ENCODE results near the gene NRAS.

Gene NRAS

DNA sequence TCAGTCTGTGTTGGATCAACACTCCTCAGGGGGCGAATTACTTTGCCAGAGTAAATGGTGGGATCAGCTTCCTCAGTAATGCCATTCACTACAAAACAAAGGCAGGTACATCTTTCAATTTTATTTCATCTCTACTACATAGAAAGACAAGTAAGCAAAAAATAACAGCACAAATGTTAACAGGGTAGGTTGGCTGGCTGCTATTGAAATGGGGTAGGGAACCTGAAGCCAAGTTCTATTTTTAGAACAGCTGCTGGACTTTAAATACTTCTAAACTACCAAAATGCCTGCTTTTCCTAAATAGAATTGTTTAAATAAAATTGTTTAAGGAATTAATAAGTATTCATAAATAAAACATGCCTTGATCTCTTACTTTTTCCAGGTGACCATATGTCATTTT lies 7.3 kb upstream of the NRAS start:
- TF ChIP-seq, protein P1, sequence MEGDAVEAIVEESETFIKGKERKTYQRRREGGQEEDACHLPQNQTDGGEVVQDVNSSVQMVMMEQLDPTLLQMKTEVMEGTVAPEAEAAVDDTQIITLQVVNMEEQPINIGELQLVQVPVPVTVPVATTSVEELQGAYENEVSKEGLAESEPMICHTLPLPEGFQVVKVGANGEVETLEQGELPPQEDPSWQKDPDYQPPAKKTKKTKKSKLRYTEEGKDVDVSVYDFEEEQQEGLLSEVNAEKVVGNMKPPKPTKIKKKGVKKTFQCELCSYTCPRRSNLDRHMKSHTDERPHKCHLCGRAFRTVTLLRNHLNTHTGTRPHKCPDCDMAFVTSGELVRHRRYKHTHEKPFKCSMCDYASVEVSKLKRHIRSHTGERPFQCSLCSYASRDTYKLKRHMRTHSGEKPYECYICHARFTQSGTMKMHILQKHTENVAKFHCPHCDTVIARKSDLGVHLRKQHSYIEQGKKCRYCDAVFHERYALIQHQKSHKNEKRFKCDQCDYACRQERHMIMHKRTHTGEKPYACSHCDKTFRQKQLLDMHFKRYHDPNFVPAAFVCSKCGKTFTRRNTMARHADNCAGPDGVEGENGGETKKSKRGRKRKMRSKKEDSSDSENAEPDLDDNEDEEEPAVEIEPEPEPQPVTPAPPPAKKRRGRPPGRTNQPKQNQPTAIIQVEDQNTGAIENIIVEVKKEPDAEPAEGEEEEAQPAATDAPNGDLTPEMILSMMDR (IDR thresholded peaks at IDR 0.05): no peak
- no peaks in the 10 kb centered on the region for H3K27me3 ChIP-seq
- no peaks in the 10 kb centered on the region for H3K9me3 ChIP-seq
- H3K36me3 ChIP-seq: peaks cover 86 to 99% (median 98%) of the 10 kb centered on the region in 3 donors
- intact Hi-C loops (cut with DNase I; ENCODE audit: low total_unique reads): loop anchor here (5.0 kb wide), 1 partner anchor 978 kb away; no protein-coding TSS in a partner anchor
- DNase-seq: no peak
- H3K27ac ChIP-seq: no peak overlapping the region
- no peak overlapping the region for H3K4me3 ChIP-seq
- H3K4me1 ChIP-seq: peaks cover 0 to 12% (median 0%) of the 10 kb centered on the region in 4 donors

DNA sequence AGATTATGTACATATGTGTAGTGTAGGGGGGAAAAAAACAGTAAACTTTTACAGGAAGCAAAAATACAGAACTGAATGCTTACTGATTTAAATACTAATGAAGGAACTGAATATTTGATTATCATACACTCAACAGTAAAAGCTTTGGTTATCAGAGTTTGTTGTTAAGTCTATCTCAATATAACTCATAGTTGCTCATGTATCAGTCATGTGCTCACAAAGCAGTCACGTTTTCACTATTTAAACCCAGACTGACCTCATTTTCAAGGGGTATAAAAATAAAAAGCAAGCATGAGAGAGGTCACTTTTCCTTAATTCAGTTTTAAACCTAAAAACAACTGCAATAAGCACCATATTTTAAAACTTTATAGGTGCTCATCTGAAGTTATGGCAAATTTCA lies 6.9 kb upstream of the NRAS start:
- no peak overlapping the region for H3K27ac ChIP-seq
- DNase-seq: no peak
- no peaks in the 10 kb centered on the region for H3K27me3 ChIP-seq
- H3K36me3 ChIP-seq: peaks cover 86 to 99% (median 99%) of the 10 kb centered on the region in 3 donors
- H3K4me1 ChIP-seq: peaks cover 0 to 12% (median 0%) of the 10 kb centered on the region in 4 donors
- H3K9me3 ChIP-seq: no peaks in the 10 kb centered on the region
- intact Hi-C loops (cut with DNase I; ENCODE audit: low total_unique reads): loop anchor here (5.0 kb wide), 1 partner anchor 979 kb away; no protein-coding TSS in a partner anchor
- TF ChIP-seq, protein P1 (IDR thresholded peaks at IDR 0.05): no peak
- H3K4me3 ChIP-seq: no peak overlapping the region

DNA sequence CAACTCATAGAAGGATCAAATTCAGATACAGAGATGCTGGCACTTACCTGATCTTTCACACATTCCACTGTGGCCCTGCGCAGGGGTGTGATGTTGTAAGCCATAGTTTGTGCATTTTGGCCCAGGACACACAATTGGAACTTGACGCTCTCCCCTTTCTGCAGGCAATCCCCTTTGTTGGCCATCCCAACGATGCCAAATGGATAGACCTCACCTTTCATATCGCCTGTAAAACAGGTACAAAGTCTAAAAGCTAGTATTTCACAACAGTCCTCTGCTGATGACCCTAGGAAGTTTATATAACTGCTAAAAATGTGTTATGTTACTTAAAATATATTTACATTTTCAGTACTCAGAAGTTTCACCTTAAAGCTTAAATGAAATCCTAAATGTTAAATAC lies 3.9 kb upstream of the NRAS start:
- H3K4me3 ChIP-seq: no peak overlapping the region
- peaks cover 71 to 81% (median 80%) of the 10 kb centered on the region in 3 donors for H3K36me3 ChIP-seq
- no peaks in the 10 kb centered on the region for H3K27me3 ChIP-seq
- H3K27ac ChIP-seq: no peak overlapping the region
- no peaks in the 10 kb centered on the region for H3K9me3 ChIP-seq
- TF ChIP-seq, protein P1 (IDR thresholded peaks at IDR 0.05): no peak
- H3K4me1 ChIP-seq: peaks cover 0 to 23% (median 1%) of the 10 kb centered on the region in 4 donors
- intact Hi-C loops (cut with DNase I; ENCODE audit: low total_unique reads): loop anchor here (5.0 kb wide), 1 partner anchor 982 kb away; no protein-coding TSS in a partner anchor
- DNase-seq: no peak

DNA sequence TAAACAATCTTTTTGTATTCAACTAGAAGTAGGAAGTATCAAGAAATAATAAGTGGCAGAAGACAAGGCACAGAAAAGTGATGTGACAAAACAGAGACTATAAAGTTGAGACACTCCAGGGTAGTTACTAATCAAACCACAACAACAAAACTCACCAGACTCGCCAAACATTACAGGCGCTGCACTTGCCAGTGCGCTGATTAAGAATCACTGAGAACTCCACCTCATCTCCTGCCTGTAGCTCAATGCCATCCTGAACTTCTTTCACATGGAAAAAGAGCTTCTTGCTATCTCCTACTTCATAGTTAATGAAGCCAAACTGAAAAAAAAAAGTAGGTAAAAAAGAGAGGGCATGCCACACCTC lies 2.8 kb upstream of the NRAS start:
- Histone ChIP-seq H3K36me3 (peaks cover 68 to 70% (median 70%) of the 10 kb centered on the region in 3 donors), H3K4me1 (peaks cover 0 to 31% (median 6%) of the 10 kb centered on the region in 4 donors), H3K4me3 (no peak overlapping the region), H3K27me3 (no peaks in the 10 kb centered on the region), H3K27ac (no peak overlapping the region), H3K9me3 (no peaks in the 10 kb centered on the region)
- intact Hi-C loops (cut with DNase I; ENCODE audit: low total_unique reads): no loop called here
- TF ChIP-seq, protein P1 (IDR thresholded peaks at IDR 0.05): no peak
- DNase-seq: no peak

DNA sequence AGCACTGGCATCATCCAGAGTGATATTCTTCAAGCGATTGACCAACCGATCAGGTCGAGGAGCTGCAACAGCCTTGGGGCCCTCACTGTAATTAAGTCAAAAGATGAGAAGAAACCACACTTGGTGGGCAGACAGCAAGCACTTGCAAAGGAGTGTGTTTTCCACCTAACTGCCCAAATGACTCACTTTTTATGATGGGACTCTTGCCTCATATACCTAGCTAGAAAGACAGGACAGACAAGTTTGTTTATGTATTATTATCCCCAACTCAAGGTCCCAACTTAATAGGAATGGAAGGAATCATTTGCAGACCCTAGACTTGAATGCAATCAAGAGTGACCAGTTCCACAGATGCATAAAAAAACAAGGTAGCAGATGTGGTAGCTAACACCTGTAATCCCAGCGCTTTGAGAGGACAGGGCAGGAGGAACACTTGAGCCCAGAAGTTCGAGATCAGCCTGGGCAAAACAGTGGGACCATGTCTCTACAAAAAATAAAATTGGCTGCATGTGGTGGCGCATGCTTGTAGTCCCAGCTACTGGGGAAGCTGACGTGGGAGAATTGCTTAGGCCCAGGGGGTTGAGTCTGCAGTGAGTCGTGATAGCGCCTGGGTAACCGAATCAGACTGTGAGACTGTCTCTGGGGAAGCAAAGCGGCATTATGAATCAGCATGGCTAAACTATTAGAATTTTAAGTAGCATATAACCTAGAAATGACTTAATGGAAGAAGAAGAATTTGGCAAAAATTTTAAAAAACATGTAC lies 2.3 kb upstream of the NRAS start:
- no peak overlapping the region for H3K27ac ChIP-seq
- H3K4me3 ChIP-seq: no peak overlapping the region
- DNase-seq: no peak
- peaks cover 0 to 31% (median 6%) of the 10 kb centered on the region in 4 donors for H3K4me1 ChIP-seq
- no peaks in the 10 kb centered on the region for H3K27me3 ChIP-seq
- TF ChIP-seq, protein P1 (IDR thresholded peaks at IDR 0.05): no peak
- intact Hi-C loops (cut with DNase I; ENCODE audit: low total_unique reads): no loop called here
- H3K36me3 ChIP-seq: peaks cover 64 to 67% (median 64%) of the 10 kb centered on the region in 3 donors
- H3K9me3 ChIP-seq: no peaks in the 10 kb centered on the region
